HG03108 (cell line): ENCODE data around the gene MPP3.

Experiments
- ATAC-seq: cut with Tn5 transposase; IDR thresholded peaks from one replicate; pipeline ENCODE4 v1.9.1; 2021; ENCODE audit warnings: moderate library complexity; ENCODE audit not compliant: unreplicated experiment

Gene MPP3

GRCh38 chr17:43840814-43841213 is 7.9 kb upstream of the MPP3 start:
- no peak for ATAC-seq

GRCh38 chr17:43839670-43840108 is 6.7 kb upstream of the MPP3 start:
- no peak for ATAC-seq

- ATAC-seq, result no peak
These were observed 1.2 kb upstream of the MPP3 start for GRCh38 chr17:43834106-43834505.

DNA sequence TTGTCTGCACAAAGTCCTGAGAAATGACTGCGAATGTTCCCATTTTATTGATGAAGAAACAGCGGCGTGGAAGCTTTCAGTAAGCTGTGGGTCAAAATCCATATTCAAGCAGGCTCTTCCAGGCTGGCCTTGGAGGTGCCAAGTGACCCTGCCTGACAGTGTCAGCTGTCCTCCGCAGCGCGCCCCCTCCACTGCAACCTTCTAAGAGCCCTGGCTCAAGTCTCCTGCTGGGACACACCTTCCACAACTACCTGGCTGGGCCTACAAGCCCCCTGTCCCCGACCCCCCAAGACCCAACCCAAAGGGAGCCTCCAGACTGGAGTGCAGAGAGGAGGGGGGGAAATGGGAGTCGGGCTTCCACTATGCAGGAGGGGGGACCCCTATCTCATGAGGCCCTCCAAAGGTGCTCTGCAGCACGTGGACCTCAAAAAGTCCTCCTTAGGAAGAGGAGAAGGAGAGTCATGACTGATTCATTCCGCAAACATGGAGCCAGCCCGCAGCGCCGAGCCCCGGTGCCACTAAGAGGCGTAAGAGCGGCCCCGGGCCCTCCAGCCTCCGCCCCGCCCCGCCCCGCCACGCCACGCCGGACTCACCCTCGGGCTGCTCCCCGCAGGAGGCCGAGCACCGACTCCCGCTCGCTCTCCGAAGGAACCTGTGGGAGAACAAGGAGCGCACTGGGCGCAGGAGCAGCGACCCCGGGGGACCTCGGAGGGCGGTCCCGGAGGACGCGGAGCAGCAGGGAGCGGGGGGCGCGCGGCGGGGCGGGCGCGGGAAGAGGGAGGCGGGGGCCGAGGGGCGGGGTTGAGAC is 574 bp downstream of the MPP3 start:
- no peak for ATAC-seq

DNA sequence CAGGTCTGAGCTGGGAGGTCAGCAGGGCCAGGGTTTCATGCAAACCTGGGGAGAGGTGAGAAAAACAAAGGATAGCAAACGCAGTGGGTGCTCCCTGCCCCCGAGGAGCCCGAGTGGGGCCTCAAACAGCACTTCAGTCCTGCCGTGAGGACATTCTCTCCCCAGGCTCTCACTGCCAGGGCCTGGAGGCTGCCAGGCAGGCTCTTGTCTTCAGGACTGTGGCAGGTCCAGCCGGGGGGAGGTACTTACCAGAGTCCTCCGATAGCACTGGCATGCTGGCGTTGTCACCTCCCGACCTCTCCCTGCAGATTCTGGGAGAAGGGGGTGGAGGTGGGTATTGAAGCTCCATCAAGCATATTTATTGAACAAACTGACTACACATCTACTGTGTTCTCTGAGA is 1.3 kb downstream of the MPP3 start:
- ATAC-seq, result no peak

DNA sequence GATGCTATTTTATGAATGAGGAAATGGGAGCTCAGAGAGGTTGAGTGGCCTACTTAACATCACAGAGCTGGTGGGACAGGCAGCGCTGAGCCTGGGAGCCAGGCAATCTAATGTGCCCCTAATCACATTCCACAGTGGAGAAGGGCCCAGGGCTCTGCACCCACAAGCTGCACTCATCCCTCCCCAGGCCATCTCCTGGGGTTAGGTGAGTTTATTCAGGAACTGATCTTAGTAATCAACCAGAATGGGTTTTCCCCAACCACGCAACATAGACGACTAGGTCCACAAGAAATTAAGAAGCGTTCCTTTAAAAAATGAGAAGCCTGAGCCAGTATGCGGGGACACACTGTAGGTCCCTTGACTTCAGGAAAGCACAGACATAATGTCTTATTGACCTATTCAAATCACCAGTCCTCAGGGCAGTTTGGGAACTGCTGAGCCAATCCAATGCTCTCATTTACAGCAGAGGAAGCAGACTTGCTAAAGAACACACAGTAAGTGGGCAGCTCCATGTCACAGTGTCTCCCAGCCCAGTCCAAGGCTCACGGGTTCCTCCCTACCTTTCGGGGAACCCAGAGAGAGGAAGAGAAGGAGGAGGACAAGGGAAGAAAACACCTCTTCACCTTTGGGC is 2.3 kb downstream of the MPP3 start:
- no peak for ATAC-seq

- no peak for ATAC-seq
These were observed 3.2 kb downstream of the MPP3 start for GRCh38 chr17:43829738-43830137.

DNA sequence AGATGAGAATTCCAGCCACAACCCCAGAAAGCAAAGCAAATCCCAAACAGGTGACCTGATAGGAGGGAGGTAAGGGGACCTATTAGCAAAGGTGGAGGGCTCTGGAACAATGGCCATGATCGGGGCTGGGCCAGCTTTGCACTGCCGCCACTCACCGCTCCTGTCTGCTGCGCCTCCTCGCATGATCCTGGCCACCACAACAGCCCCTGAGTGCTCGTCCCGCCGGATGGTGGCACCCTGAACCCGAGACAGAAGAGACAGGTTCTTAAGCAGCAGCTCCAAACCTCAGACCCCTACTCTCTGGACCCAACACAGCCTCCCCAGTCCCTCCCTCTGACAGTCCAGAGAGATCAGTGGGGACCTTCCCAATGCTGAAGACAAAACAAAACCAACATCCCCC is 5.3 kb downstream of the MPP3 start:
- ATAC-seq, result no peak

DNA sequence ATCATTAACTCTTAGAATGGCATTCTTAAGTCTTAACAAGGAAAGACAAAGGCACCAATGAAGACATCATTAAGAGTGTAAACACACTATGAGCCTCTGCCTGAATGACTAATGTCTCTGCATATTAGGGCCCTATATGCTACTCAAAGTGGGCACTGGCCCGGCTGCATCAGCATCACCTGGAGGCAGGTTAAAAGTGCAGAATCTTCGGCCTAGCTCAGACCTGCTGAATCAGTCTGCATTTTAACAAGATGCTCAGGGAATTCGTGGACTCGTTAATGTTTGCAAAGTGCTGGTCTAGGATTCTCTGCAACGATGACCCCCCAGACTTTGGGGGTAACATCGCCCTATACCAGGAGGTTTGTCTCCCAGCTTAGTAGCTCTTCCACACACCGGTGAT is 6.7 kb downstream of the MPP3 start:
- no peak for ATAC-seq

DNA sequence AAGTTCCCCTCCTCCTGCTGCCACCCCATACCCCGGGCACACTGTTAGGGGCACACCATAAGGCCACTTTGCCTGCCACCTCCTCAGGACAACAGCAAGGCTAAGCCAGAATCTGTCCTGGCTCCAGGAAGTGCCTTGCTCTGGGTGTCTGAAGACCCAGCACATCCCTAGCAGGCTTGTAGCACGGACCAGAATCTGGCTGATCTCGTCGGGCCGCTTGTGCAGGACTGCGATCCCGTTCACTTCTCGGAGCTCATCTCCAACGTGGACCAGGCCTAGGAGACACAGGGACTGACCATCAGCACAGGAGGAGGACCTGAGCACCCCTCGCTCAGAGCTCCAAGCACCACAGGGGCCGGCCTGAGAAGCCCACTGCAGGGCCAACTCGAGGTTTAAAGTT is 7.4 kb downstream of the MPP3 start:
- ATAC-seq, result no peak

DNA sequence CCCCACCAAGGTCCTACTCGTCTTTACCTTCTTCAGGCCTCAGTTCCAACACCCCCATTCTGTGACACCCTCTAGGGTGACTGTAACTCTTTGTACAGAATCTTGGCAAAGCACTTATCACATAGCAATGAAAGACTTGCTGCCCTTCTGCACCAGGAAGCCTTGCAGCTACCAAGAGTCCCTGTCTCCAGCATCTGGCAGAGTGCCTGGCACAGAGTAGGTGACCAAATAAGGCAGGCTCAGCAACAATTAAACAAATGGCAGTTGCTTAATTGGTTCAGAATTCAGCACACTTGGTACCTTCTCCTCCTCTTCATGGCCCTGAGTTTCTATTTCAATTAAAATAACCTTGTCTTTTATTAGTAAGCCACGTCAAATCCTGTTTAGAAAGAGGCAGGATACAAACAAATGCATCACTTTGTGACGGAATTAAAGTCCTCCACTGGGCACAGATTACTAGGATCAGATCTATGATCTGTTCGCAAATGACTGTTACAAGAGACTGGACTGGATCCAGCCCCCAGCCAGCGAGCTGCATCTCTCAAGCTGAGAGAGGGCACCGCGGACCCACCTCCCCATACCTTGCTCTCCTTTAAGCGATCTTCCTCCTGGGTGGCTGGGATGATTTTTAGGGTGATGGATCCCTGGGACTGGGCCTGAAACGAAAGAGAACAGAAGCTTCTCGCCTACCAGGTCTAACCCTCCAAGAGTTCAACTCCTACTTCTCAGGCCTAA is 9.4 kb downstream of the MPP3 start:
- ATAC-seq, result no peak

DNA sequence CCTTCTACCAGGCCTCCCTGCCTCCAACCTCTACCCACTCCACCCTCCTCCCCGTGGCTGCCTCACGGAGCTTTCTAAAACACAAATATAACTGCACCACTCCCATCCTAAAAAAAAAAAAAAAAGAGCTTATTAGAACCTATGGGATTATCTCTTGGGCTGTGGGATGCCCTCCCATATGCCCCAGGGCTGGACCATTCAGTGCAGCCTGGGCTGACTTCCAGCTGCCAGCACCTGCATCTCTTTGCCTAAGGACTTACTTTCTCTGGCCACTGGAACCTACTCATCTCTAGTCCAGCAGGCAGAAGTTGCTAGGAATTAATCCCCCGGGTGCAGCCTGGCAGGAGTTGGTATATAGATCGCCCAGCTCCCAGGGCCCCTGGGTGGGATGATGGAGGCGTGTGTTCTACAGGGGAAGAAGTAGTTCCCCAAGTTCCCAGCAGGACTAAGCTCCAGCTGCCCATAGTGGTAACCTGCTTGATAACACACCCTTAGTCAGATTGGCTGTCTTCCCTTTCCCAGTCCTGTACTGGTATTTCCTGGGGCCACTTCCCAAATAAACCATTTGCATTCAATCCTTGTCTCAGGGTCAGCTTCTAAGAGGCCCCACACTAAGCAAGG is 10.3 kb downstream of the MPP3 start:
- ATAC-seq, result no peak

DNA sequence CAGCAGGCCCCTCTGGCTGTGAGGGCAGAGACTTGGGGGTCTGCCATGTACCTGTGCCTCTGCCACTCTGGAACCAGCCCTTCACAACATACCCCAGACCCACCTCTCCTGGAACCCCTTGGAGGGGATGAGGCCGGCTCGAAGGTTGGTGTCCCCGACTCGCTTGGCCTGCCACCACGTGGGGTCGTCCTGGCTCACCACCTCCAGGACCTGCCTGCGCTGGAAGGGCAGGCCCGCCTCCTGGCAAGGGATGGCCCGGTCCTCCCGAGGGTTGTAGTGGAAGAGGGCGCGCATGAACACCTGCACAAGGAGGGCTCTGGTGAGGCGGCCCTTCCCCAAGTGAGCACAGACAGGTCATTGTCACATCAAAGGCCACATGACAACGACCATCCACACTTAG is 12.2 kb downstream of the MPP3 start:
- no peak for ATAC-seq

- no peak for ATAC-seq
These were observed 14.0 kb downstream of the MPP3 start for GRCh38 chr17:43818966-43819365.

- no peak for ATAC-seq
These were observed 15.1 kb downstream of the MPP3 start for GRCh38 chr17:43817826-43818225.

DNA sequence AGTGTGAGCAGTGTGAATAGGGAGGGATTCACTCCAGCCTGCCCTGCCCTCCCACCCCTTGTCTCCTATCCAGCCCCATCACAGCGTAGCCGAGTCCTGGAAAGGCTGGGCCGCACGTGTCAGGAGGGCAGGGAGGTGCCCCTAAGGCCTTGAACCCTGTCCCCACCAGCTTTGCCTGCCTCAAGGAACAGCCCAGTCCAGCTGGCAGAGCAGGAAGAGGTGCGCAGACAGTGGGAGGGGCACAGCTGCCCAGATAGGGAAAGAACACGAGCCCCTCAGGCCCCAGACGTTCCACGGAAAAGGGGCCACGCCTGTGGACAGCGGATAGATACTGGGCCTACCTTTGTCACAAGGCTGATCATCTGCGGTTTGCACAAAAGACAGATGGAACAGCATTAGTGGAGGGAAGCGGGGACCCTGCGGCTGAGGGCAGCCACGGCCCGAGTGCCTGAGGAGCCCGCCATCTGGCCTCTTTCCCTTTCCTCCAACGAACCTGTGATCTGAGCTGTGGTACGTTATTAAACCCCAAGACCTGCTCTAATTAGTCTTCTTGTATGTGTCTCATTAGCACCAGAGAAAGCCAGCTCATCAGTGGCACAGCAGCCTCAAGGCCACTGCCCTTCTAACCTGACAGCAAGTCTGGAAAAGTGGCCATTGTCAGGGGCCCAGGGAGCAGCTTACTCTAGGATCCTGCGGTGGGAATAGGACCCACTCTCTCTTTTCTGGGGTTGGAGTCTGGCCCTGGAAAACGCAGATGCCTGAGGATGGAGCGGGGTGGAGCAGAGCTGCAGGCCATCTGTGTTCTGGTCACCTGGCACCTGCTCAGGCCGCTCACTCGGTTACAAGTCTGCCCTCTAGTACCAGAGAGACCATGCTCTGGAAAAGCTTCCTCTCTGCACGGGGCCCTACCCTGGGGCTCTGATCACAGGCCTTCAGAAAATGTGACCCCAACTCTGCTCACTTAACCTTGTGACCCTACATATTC is 16.3 kb downstream of the MPP3 start:
- no peak for ATAC-seq

DNA sequence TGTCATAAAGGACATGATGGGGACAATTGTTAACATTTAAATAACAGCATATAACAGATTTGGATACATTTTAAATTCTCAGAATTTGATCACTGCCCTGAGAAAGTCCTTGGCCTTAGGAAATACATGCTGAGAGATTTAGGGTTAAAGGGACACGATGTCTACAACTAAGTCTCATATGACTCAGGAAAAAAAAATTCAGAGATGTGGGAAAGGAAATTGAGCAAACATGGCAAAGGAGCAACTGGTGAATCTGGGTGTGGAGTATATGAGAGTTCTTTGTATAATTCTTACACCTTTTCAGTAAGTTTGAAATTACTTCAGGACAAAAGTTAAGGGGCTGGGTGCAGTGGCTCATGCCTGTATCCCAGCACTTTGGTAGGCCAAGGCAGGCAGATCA is 18.2 kb downstream of the MPP3 start:
- ATAC-seq, result no peak

DNA sequence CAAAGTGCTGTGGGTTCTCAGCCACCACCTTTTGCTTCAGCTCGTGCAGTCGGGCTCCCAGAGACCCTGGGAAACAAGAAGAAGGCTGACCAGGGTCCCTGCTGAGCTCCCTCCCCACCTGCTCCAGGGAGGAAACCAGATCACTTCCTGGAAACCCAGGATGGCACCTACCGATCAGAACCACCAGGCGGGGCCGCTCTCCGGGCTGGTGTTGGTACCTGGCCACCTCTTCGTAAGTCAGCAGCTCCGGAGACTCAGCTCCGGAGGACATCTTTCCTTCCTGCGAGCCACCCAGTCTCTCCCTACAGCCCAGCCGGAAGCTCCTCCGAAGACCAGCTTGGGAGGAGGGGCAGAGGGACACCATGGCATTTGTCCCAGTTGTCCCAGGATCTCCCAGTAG is 18.9 kb downstream of the MPP3 start:
- ATAC-seq, result no peak

DNA sequence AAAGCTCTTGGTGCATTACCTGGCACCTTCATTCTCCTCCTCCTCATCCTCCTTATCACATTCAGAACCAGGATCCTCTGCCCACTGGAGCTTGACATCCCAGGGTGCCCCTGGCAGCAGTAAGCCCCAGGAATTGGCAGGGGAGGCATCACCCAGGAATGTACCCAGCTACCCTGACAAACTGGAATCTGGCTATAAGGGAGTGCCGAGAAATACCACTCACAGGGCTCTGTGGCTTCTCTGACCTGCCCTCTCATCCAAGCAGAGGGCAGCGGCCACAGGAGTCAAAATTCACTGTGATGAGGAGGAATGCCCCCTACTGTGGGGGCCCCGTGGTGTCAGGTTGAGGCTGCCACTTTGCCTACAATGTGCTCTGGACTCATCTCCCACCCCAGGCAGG is 19.6 kb downstream of the MPP3 start:
- no peak for ATAC-seq
